ENCODE measurements around the gene AHI1.

DNA sequence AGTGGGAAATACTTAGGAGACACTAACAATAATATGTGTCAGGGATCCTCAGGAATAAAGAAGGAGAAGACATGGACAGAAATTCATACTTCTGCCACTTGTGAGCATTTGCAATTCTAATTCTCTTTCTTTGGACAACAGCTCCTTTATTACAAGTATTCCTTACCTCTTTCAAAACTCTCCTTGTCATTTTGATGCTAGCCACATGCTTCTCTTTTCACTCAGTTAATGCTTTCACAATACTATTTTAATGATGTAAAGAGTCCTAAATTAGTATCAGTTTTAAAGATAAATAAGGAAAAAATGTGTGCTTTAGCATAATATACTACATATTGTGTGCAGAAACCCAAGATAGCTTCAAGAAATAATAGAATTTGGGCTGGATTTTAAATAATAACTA lies 62.5 kb downstream of the AHI1 start:
- no peak for TF ChIP-seq CTCF (IDR thresholded peaks at IDR 0.05)
- TF ChIP-seq EZH2 (IDR thresholded peaks at IDR 0.05; ENCODE audit: borderline replicate concordance, insufficient read depth, low read depth, low read length, poor library complexity, severe bottlenecking) = no peak

Data from B cell (primary cell).